Measurements from ENCODE around the gene TRIM52. TPM values are rescaled to one million over a fixed set of nuclear protein-coding genes. Genes with fewer than 3 reads are reported as not detected.

TRIM52 gene
- polyA plus RNA-seq, 1 experiment: 8.7 TPM

DNA sequence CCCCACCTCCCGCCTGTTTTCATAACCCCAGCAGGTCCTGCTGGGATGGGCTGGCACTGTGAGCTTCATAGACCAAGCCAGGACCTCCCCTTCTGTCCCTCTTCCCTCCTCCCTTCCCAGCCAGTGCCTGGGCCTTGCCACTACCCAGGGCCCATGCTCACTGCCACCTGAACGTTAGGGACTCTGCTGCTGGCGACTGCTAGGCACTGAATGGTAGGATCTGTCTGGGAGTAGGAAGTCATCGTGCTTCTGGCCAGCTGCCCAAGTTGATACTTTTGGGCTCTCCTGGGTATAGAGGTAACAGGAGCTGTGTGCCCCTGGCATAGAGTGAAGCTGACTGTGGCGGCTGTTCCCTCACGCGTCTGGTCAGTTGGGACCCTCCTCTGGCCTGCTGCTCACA lies 29.5 kb downstream of the TRIM52 start:
- POLR2A ChIA-PET: no interaction called here
- CTCF ChIA-PET: no interaction called here
- Histone ChIP-seq H3K27ac (ENCODE audit: low read depth, low read length) (no peak overlapping the region), H3K9me3 (ENCODE audit: control insufficient read depth, insufficient read depth, low read length) (no peaks in the 10 kb centered on the region), H3K27me3 (ENCODE audit: control insufficient read depth, insufficient read depth, low read length) (no peaks in the 10 kb centered on the region), H3K4me3 (ENCODE audit: low read depth, low read length) (no peak overlapping the region)
- TF ChIP-seq, protein P1, sequence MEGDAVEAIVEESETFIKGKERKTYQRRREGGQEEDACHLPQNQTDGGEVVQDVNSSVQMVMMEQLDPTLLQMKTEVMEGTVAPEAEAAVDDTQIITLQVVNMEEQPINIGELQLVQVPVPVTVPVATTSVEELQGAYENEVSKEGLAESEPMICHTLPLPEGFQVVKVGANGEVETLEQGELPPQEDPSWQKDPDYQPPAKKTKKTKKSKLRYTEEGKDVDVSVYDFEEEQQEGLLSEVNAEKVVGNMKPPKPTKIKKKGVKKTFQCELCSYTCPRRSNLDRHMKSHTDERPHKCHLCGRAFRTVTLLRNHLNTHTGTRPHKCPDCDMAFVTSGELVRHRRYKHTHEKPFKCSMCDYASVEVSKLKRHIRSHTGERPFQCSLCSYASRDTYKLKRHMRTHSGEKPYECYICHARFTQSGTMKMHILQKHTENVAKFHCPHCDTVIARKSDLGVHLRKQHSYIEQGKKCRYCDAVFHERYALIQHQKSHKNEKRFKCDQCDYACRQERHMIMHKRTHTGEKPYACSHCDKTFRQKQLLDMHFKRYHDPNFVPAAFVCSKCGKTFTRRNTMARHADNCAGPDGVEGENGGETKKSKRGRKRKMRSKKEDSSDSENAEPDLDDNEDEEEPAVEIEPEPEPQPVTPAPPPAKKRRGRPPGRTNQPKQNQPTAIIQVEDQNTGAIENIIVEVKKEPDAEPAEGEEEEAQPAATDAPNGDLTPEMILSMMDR (IDR thresholded peaks at IDR 0.05; ENCODE audit: low read depth, low read length): no peak
- no peak for DNase-seq (ENCODE audit: low read depth, low spot score)

DNA sequence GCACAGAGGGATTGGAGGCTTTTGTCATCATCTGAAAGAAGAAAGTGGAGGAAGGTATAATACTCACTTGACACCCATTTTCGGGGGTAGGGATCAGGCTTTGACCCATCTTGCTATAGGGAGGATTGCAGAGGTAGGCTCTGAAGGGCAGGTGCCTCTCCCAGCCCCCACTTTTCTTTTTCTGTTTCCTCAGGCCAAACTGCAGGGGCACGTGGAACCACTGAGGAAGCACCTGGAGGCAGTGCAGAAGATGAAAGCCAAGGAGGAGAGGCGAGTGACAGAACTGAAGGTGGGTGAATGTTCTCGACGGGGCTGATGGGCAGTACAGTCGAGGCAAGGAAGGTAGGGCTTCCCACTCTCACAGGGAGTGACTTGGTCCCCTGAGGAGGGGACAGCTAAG lies 30.4 kb downstream of the TRIM52 start:
- Histone ChIP-seq H3K9me3 (ENCODE audit: control insufficient read depth, insufficient read depth, low read length) (no peaks in the 10 kb centered on the region), H3K27me3 (ENCODE audit: control insufficient read depth, insufficient read depth, low read length) (no peaks in the 10 kb centered on the region), H3K27ac (ENCODE audit: low read depth, low read length) (no peak overlapping the region), H3K4me3 (ENCODE audit: low read depth, low read length) (no peak overlapping the region)
- POLR2A ChIA-PET: no interaction called here
- DNase-seq (ENCODE audit: low read depth, low spot score): no peak
- CTCF ChIA-PET: no interaction called here
- TF ChIP-seq, protein P1 (IDR thresholded peaks at IDR 0.05; ENCODE audit: low read depth, low read length): no peak

DNA sequence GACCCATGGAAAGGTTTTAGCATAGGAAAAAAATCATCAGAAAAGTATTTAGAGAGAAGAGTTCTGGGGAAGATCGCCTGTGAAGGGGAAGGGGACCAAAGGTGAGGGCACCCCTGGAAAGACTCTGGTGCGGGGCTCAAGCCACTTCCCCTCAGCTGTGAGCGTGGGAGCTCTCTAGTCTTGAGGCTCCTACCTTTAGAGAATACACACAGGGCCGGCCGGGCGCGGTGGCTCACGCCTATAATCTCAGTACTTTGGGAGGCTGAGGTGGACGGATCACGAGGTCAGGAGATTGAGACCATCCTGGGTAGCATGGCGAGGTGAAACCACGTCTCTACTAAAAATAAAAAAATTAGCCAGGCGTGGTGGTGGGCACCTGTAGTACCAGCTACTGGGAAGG lies 30.9 kb downstream of the TRIM52 start:
- Histone ChIP-seq H3K9me3 (ENCODE audit: control insufficient read depth, insufficient read depth, low read length) (no peaks in the 10 kb centered on the region), H3K4me3 (ENCODE audit: low read depth, low read length) (no peak overlapping the region), H3K27ac (ENCODE audit: low read depth, low read length) (no peak overlapping the region), H3K27me3 (ENCODE audit: control insufficient read depth, insufficient read depth, low read length) (no peaks in the 10 kb centered on the region)
- ChIA-PET CTCF (no interaction called here), POLR2A (no interaction called here)
- TF ChIP-seq, protein P1 (IDR thresholded peaks at IDR 0.05; ENCODE audit: low read depth, low read length): no peak
- no peak for DNase-seq (ENCODE audit: low read depth, low spot score)

DNA sequence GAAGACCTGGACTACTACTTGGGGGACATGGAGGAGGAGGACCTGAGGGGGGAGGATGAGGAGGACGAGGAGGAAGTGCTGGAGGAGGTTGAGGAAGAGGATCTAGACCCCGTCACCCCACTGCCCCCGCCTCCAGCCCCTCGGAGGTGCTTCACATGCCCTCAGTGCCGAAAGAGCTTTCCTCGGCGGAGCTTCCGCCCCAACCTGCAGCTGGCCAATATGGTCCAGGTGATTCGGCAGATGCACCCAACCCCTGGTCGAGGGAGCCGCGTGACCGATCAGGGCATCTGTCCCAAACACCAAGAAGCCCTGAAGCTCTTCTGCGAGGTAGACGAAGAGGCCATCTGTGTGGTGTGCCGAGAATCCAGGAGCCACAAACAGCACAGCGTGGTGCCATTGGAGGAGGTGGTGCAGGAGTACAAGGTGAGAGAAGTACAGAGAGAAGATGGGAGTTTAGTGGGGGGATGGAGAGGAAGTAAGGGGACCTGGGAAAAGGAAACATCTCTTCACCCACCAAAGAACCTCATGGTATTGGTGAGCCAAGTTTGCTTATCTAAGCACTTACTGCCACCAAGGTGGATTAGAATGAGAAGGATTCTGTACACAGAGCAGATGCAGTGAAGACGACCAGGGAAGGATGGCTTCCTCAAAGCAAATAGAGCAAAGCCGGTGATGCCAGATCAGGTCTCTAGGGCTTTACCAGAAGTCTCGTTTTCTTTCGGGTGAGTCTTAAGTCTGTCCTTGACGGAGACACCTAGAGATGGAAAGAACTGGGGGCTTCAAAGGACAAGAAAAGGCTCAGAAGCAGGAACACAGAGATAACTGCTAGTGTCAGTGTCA lies 36.3 kb downstream of the TRIM52 start:
- Histone ChIP-seq H3K27me3 (ENCODE audit: control insufficient read depth, insufficient read depth, low read length) (no peaks in the 10 kb centered on the region), H3K4me3 (ENCODE audit: low read depth, low read length) (peak overlapping the region; percentile 94), H3K9me3 (ENCODE audit: control insufficient read depth, insufficient read depth, low read length) (no peaks in the 10 kb centered on the region; the same call in 1 of the 2 replicates), H3K27ac (ENCODE audit: low read depth, low read length) (no peak overlapping the region)
- POLR2A ChIA-PET: interaction anchor here (1.7 to 3.1 kb wide), 3 partner anchors 10 to 19 kb away, joined by 15 to 25 read pairs (median 24); partner anchors contain the start of gene RACK1
- DNase-seq (ENCODE audit: low read depth, low spot score): no peak
- CTCF ChIA-PET: no interaction called here
- TF ChIP-seq, protein P1 (IDR thresholded peaks at IDR 0.05; ENCODE audit: low read depth, low read length): no peak

DNA sequence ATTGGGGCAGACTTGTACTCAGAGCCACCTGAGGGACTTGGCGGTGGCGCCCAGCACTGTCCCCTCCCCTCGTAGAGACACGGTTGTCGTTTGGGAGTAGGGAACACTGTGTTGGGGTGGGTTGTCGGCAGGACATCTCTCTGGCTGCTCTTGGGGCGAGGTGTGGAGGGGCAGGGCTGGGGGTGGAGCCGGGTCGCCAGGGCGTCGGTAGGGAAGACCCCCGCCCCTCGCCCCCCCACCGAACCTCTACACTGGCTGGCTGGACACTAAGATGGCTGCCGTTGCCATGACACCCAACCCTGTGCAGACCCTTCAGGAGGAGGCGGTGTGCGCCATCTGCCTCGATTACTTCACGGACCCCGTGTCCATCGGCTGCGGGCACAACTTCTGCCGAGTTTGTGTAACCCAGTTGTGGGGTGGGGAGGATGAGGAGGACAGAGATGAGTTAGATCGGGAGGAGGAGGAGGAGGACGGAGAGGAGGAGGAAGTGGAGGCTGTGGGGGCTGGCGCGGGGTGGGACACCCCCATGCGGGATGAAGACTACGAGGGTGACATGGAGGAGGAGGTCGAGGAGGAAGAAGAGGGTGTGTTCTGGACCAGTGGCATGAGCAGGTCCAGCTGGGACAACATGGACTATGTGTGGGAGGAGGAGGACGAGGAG lies 37.1 kb downstream of the TRIM52 start:
- peak overlapping the region; percentile 96 for H3K27ac ChIP-seq (ENCODE audit: low read depth, low read length)
- H3K27me3 ChIP-seq (ENCODE audit: control insufficient read depth, insufficient read depth, low read length): no peaks in the 10 kb centered on the region
- TF ChIP-seq, protein P1 (IDR thresholded peaks at IDR 0.05; ENCODE audit: low read depth, low read length): no peak
- no peak for DNase-seq (ENCODE audit: low read depth, low spot score)
- H3K9me3 ChIP-seq (ENCODE audit: control insufficient read depth, insufficient read depth, low read length): no peaks in the 10 kb centered on the region; the same call in 1 of the 2 replicates
- ChIA-PET POLR2A (interaction anchor here (0.6 to 3.1 kb wide), 13 partner anchors 8 to 362 kb away, joined by 3 to 25 read pairs (median 4); partner anchors contain the start of gene RACK1), CTCF (no interaction called here)
- peak overlapping the region; percentile 94 for H3K4me3 ChIP-seq (ENCODE audit: low read depth, low read length)
